Osteocyte (in vitro differentiated cells): ENCODE data around the gene CRTAP. TPM values are rescaled to one million over a fixed set of nuclear protein-coding genes. Genes with fewer than 3 reads are reported as not detected.

ENCODE experiments used
- DNase-seq: peaks from one replicate; pipeline ENCODE4 v3.0.0; 2021; ENCODE audit warnings: mixed read lengths; ENCODE audit not compliant: unreplicated experiment; ENCODE audit errors: extremely low spot score
- H3K27ac Mint-ChIP-seq: one replicate; pipeline ENCODE4 v1.8.0; 2021; ENCODE audit warnings: mild to moderate bottlenecking, mixed read lengths; ENCODE audit not compliant: unreplicated experiment
- H3K27me3 Mint-ChIP-seq: one replicate; pipeline ENCODE4 v1.8.0; 2021; ENCODE audit warnings: mixed read lengths; ENCODE audit not compliant: unreplicated experiment
- H3K36me3 Mint-ChIP-seq: one replicate; pipeline ENCODE4 v1.8.0; 2021; ENCODE audit warnings: mixed read lengths; ENCODE audit not compliant: unreplicated experiment
- H3K4me1 Mint-ChIP-seq: one replicate; pipeline ENCODE4 v1.8.0; 2021; ENCODE audit warnings: mixed read lengths; ENCODE audit not compliant: unreplicated experiment
- H3K4me3 Mint-ChIP-seq: one replicate; pipeline ENCODE4 v1.8.0; 2021; ENCODE audit warnings: mild to moderate bottlenecking, moderate library complexity, mixed read lengths; ENCODE audit not compliant: unreplicated experiment
- H3K9me3 Mint-ChIP-seq: one replicate; pipeline ENCODE4 v1.8.0; 2021; ENCODE audit warnings: mixed read lengths; ENCODE audit not compliant: unreplicated experiment
- total RNA-seq: library from RNA; stranded (reverse); gene quantifications from 2 replicates; pipeline ENCODE4 v1.2.1, GENCODE V29; 2021
- TF ChIP-seq, protein P1 (sequence below): fragments of 200-600 bp; sonication (generic); IDR thresholded peaks from 2 replicates; pipeline ENCODE4 v1.5.0; 2021; ENCODE audit warnings: antibody characterized with exemption, mild to moderate bottlenecking, moderate library complexity

The CRTAP gene
- total RNA-seq, 1 donor from 2014 or later = 308 TPM

DNA sequence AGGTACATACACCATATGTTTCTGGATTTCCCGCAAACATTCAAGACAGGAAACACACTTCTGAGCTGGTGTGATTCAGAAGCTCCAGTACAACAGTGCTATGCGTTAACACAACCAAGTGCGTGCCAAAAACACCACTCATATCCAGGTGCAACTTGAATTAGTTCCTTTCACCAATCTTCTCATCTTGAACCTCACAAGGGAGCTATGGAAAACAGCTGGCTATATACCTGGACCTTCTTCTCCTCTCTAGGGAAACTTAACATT is 73.5 kb downstream of the CRTAP start:
- H3K4me3 Mint-ChIP-seq = no peak overlapping the region
- TF ChIP-seq, protein P1, sequence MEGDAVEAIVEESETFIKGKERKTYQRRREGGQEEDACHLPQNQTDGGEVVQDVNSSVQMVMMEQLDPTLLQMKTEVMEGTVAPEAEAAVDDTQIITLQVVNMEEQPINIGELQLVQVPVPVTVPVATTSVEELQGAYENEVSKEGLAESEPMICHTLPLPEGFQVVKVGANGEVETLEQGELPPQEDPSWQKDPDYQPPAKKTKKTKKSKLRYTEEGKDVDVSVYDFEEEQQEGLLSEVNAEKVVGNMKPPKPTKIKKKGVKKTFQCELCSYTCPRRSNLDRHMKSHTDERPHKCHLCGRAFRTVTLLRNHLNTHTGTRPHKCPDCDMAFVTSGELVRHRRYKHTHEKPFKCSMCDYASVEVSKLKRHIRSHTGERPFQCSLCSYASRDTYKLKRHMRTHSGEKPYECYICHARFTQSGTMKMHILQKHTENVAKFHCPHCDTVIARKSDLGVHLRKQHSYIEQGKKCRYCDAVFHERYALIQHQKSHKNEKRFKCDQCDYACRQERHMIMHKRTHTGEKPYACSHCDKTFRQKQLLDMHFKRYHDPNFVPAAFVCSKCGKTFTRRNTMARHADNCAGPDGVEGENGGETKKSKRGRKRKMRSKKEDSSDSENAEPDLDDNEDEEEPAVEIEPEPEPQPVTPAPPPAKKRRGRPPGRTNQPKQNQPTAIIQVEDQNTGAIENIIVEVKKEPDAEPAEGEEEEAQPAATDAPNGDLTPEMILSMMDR = no peak
- H3K4me1 Mint-ChIP-seq = peaks cover 6% of the 10 kb centered on the region
- H3K9me3 Mint-ChIP-seq = peaks cover 10% of the 10 kb centered on the region
- no peak overlapping the region for H3K27ac Mint-ChIP-seq
- no peak for DNase-seq
- peaks cover 8% of the 10 kb centered on the region for H3K36me3 Mint-ChIP-seq
- no peaks in the 10 kb centered on the region for H3K27me3 Mint-ChIP-seq

DNA sequence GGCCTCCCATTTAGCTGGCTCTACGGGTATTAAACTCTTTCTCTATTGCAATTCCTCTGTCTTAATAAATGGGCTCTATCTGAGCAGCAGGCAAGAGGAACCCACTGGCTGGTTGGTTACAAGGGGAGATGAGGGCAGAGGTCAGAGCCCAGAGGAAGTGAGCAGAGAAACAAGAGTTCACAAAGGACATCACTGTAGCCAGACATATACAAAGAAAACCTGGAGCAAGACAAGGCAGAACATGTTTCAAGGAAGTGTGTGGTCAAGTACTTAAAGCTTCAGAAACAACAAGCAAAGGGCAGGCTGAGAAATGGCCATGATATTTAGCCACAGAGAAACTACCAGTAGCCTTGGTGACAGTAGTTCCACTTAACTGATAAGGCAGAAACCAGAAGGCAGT is 80.5 kb downstream of the CRTAP start:
- no peak overlapping the region for H3K27ac Mint-ChIP-seq
- H3K27me3 Mint-ChIP-seq = no peaks in the 10 kb centered on the region
- DNase-seq = no peak
- TF ChIP-seq, protein P1 = no peak
- no peak overlapping the region for H3K4me3 Mint-ChIP-seq
- H3K4me1 Mint-ChIP-seq = no peaks in the 10 kb centered on the region
- H3K36me3 Mint-ChIP-seq = peaks cover 2% of the 10 kb centered on the region
- H3K9me3 Mint-ChIP-seq = peaks cover 3% of the 10 kb centered on the region

DNA sequence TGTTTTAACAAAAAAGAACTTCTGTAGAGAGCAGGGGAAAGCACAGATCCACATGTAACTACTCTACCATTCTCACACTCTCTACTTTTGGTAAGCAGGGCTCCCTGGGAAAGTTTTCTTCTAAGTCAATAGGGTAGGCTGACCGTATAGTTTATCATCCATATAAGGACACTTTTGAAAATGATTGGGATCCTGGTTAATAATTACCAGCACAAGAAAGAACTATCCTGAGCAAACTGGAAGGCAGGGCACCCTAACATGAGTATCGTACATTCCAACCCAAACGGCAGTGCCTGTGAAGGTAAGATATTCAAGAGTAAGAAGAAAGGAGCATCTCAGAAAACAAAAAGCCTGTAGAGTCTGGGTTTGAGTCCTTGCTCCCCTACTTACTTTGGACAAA is 82.7 kb downstream of the CRTAP start:
- Mint-ChIP-seq H3K27ac (no peak overlapping the region), H3K27me3 (no peaks in the 10 kb centered on the region), H3K4me3 (no peak overlapping the region), H3K9me3 (no peaks in the 10 kb centered on the region), H3K4me1 (peaks cover under 1% of the 10 kb centered on the region), H3K36me3 (peaks cover 2% of the 10 kb centered on the region)
- no peak for DNase-seq
- TF ChIP-seq, protein P1 = no peak

Other genes with a start within 250 kb of the CRTAP start
- not detected in 2 replicates for gene CCR4, start 162.4 kb upstream of the CRTAP start, total RNA-seq
- gene GLB1, start 16.9 kb upstream of the CRTAP start, total RNA-seq = 90.4 and 122 TPM in 2 replicates
- 10.0 and 10.3 TPM in 2 replicates for gene TMPPE, start 16.9 kb upstream of the CRTAP start, total RNA-seq
- 22.7 and 25.5 TPM in 2 replicates for gene SUSD5, start 104.8 kb downstream of the CRTAP start, total RNA-seq
- gene FBXL2, start 163.4 kb downstream of the CRTAP start, total RNA-seq = 16.0 and 20.4 TPM in 2 replicates